ENCODE data around the gene GLB1L. TPM values are rescaled to one million over a fixed set of nuclear protein-coding genes. Genes with fewer than 3 reads are reported as not detected.
"Not testable (repeated sequence)": the region's sequence is repeated elsewhere in the genome, so short reads cannot be mapped to it uniquely, and the experiment has no call there.

Gene GLB1L
- total and polyA plus RNA-seq, 7 donors, result 2.1 to 26.0 (median 6.9) TPM

GRCh38 chr2:219268294-219268693, 23.1 kb upstream of the GLB1L start:
- 83 to 89% methylated on average over 2 of the region's 2 CpGs for WGBS, 2 donors
- H3K27ac ChIP-seq, result no peak overlapping the region
- DNase-seq, result no peak

GRCh38 chr2:219266886-219267285, 21.6 kb upstream of the GLB1L start:
- Histone ChIP-seq H3K27me3 (peaks cover 0 to 4% (median 0%) of the 10 kb centered on the region in 3 donors), H3K27ac (no peak overlapping the region), H3K4me1 (no peaks in the 10 kb centered on the region), H3K4me3 (no peak overlapping the region), H3K36me3 (no peaks in the 10 kb centered on the region), H3K9me3 (no peaks in the 10 kb centered on the region)
- TF ChIP-seq EP300 (IDR thresholded peaks at IDR 0.05) (no peak), POLR2AphosphoS5 (IDR thresholded peaks at IDR 0.05) (no peak), POLR2A (IDR thresholded peaks at IDR 0.05) (no peak), CTCF (IDR thresholded peaks at IDR 0.05) (no peak)
- intact Hi-C loops (cut with DNase I), result loop anchor here (5.0 kb wide), 1 partner anchor 35 kb away; no protein-coding TSS in a partner anchor
- 82 to 97% methylated on average over 1 of the region's 1 CpG for WGBS, 2 donors
- no peak for DNase-seq

More at GRCh38 chr2:219268294-219268693, 23.1 kb upstream of the GLB1L start:
- H3K4me3 ChIP-seq, result no peak overlapping the region
- no peak for TF ChIP-seq CTCF (IDR thresholded peaks at IDR 0.05)
- no peak for TF ChIP-seq POLR2AphosphoS5 (IDR thresholded peaks at IDR 0.05)
- no peak for TF ChIP-seq EP300 (IDR thresholded peaks at IDR 0.05)
- H3K27me3 ChIP-seq, result no peaks in the 10 kb centered on the region
- intact Hi-C loops (cut with DNase I), result loop anchor here (5.0 kb wide), 1 partner anchor 34 kb away; no protein-coding TSS in a partner anchor
- no peaks in the 10 kb centered on the region for H3K4me1 ChIP-seq
- no peaks in the 10 kb centered on the region for H3K36me3 ChIP-seq
- no peaks in the 10 kb centered on the region for H3K9me3 ChIP-seq

- intact Hi-C loops (cut with DNase I), result loop anchor here (5.0 kb wide), 1 partner anchor 36 kb away; no protein-coding TSS in a partner anchor
- no peak for DNase-seq
- H3K27ac ChIP-seq, result no peak overlapping the region
- no peaks in the 10 kb centered on the region for H3K9me3 ChIP-seq
- peaks cover 0 to 4% (median 0%) of the 10 kb centered on the region in 3 donors for H3K27me3 ChIP-seq
- no peaks in the 10 kb centered on the region for H3K4me1 ChIP-seq
- 72 to 77% methylated on average over 5 of the region's 5 CpGs for WGBS, 2 donors
- TF ChIP-seq POLR2AphosphoS5 (IDR thresholded peaks at IDR 0.05), result no peak
- TF ChIP-seq CTCF (IDR thresholded peaks at IDR 0.05), result no peak
- TF ChIP-seq EP300 (IDR thresholded peaks at IDR 0.05), result no peak
- no peak for TF ChIP-seq POLR2A (IDR thresholded peaks at IDR 0.05)
- H3K36me3 ChIP-seq, result no peaks in the 10 kb centered on the region
- H3K4me3 ChIP-seq, result no peak overlapping the region
Observed at GRCh38 chr2:219266232-219266631, 21.0 kb upstream of the GLB1L start.

GRCh38 chr2:219261024-219261855, 16.0 kb upstream of the GLB1L start:
- H3K27me3 ChIP-seq, result peaks cover 0 to 4% (median 0%) of the 10 kb centered on the region in 3 donors
- TF ChIP-seq EP300 (IDR thresholded peaks at IDR 0.05) (no peak), POLR2AphosphoS5 (IDR thresholded peaks at IDR 0.05) (no peak), CTCF (IDR thresholded peaks at IDR 0.05) (no peak), POLR2A (IDR thresholded peaks at IDR 0.05) (no peak)
- intact Hi-C loops (cut with DNase I), result no loop called here
- H3K4me1 ChIP-seq, result no peaks in the 10 kb centered on the region
- no peak for DNase-seq
- no peaks in the 10 kb centered on the region for H3K36me3 ChIP-seq
- H3K27ac ChIP-seq, result no peak overlapping the region
- no peak overlapping the region for H3K4me3 ChIP-seq
- WGBS, 2 donors, result 63 to 79% methylated on average over 5 of the region's 5 CpGs
- no peaks in the 10 kb centered on the region for H3K9me3 ChIP-seq

- intact Hi-C loops (cut with DNase I); H3K27ac ChIP-seq; H3K4me3 ChIP-seq; H3K36me3 ChIP-seq; H3K9me3 ChIP-seq; H3K27me3 ChIP-seq; DNase-seq: not testable (repeated sequence)
- peaks cover 0 to 10% (median 7%) of the 10 kb centered on the region in 4 donors for H3K4me1 ChIP-seq
- 83 to 93% methylated on average over 10 of the region's 10 CpGs for WGBS, 2 donors
Observed at GRCh38 chr2:219258942-219259341, 13.7 kb upstream of the GLB1L start.

All from sigmoid colon (tissue), 7 donors.